Neural crest cell (in vitro differentiated cells): ENCODE data around the gene GTF2H2C. TPM values are rescaled to one million over a fixed set of nuclear protein-coding genes. Genes with fewer than 3 reads are reported as not detected.

Source experiments
- total RNA-seq: library from RNA; stranded (reverse); gene quantifications from 2 replicates; pipeline ENCODE4 v1.2.1, GENCODE V29; 2021

The GTF2H2C gene
- total RNA-seq, 1 donor from 2014 or later: 49.4 TPM

Other genes with a start within 250 kb of the GTF2H2C start
- 0.56 and 0.68 TPM in 2 replicates for gene CCDC125, start 227.4 kb upstream of the GTF2H2C start, total RNA-seq
- gene AK6, start 190.7 kb upstream of the GTF2H2C start, total RNA-seq: 41.1 and 44.1 TPM in 2 replicates
- 50.0 and 55.3 TPM in 2 replicates for gene TAF9, start 190.7 kb upstream of the GTF2H2C start, total RNA-seq
- gene RAD17, start 190.4 kb upstream of the GTF2H2C start, total RNA-seq: 30.1 and 31.9 TPM in 2 replicates
- gene MARVELD2, start 145.1 kb upstream of the GTF2H2C start, total RNA-seq: 0.36 and 0.68 TPM in 2 replicates
- gene OCLN, start 67.4 kb upstream of the GTF2H2C start, total RNA-seq: 6.7 and 7.9 TPM in 2 replicates